Fibroblast of lung (primary cell): ENCODE measurements around the gene NUCB1.

ENCODE experiments used
- CTCF ChIP-seq, 2 donors: IDR thresholded peaks in 1 of 2; conservative IDR thresholded peaks in 1 of 2; 1 replicate in 1 of 2; 2 replicates in 1 of 2; pipeline ENCODE4 v1.5.1; 2011 to 2012; ENCODE audit warnings: low read length in 2 of 2, control low read depth in 1 of 2, inconsistent platforms in 1 of 2, low read depth in 1 of 2, mild to moderate bottlenecking in 1 of 2
- EZH2 ChIP-seq: IDR thresholded peaks from 2 replicates; pipeline ENCODE4 v1.5.1; 2012; ENCODE audit warnings: low read length, control low read depth, mild to moderate bottlenecking; ENCODE audit errors: missing control alignments

GRCh38 chr19:48953990-48954594 lies 54.0 kb downstream of the NUCB1 start:
- TF ChIP-seq CTCF (conservative IDR thresholded peaks at IDR 0.05 in 1 of 2, IDR thresholded peaks at IDR 0.05 in 1 of 2; ENCODE audit: low read depth in 1 of 2, low read length in 2 of 2) (no peak), EZH2 (no peak)
